Measurements from ENCODE around the gene USP24. TPM values are rescaled to one million over a fixed set of nuclear protein-coding genes. Genes with fewer than 3 reads are reported as not detected.

The USP24 gene, protein sequence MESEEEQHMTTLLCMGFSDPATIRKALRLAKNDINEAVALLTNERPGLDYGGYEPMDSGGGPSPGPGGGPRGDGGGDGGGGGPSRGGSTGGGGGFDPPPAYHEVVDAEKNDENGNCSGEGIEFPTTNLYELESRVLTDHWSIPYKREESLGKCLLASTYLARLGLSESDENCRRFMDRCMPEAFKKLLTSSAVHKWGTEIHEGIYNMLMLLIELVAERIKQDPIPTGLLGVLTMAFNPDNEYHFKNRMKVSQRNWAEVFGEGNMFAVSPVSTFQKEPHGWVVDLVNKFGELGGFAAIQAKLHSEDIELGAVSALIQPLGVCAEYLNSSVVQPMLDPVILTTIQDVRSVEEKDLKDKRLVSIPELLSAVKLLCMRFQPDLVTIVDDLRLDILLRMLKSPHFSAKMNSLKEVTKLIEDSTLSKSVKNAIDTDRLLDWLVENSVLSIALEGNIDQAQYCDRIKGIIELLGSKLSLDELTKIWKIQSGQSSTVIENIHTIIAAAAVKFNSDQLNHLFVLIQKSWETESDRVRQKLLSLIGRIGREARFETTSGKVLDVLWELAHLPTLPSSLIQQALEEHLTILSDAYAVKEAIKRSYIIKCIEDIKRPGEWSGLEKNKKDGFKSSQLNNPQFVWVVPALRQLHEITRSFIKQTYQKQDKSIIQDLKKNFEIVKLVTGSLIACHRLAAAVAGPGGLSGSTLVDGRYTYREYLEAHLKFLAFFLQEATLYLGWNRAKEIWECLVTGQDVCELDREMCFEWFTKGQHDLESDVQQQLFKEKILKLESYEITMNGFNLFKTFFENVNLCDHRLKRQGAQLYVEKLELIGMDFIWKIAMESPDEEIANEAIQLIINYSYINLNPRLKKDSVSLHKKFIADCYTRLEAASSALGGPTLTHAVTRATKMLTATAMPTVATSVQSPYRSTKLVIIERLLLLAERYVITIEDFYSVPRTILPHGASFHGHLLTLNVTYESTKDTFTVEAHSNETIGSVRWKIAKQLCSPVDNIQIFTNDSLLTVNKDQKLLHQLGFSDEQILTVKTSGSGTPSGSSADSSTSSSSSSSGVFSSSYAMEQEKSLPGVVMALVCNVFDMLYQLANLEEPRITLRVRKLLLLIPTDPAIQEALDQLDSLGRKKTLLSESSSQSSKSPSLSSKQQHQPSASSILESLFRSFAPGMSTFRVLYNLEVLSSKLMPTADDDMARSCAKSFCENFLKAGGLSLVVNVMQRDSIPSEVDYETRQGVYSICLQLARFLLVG (N-terminal part only)
- polyA plus RNA-seq (2013, experiment 1 of 2): 16.1 TPM
- 16.3 TPM for polyA plus RNA-seq (2013, experiment 2 of 2)

DNA sequence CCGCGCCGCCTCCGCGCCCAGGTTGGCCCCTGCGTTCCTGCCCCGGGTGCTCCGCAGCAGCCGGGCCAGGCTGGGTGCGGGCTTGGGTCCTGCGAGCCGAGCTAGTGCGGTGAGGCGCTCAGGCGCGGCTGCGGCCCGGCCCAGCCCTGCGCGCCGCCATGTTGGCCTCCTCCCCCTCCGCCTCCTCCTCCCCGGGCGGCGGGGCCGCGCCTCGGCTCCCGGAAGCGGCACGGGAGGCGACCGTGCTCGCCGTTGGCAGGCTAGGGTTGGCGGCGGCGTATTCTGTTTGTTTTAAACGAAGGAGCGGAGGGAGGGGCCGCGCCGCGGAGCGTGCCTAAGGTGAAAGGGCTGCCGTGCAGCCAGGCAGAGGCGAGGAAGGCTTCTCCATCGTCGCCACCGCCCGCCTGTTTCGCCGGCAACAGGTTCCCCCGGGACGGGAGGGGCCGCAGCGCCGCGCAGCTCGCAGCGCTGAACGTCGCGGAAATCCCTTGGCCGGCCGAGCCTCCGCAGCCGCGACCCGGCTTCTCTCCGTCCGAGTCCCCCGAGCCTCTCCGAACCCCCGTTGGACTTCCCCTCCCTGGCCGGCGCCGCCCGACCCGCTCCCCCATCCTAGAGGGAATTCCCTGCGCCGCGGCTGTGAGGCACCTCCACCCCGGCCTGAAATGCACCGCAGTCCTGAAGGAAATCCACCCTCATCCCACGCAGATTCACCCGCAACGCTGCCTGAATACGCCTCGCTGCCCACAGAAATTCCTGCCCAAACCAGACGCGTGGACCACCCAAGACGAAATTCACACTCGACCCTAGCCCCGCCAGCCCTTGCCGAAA, at the start of gene USP24:
Gene USP24, minus strand, starts transcription at position 171 of the 828 bp plus-strand sequence. CDS start 251 bp downstream, outside the sequence.
- peaks cover 48% of the 10 kb centered on the region for H3K4me1 ChIP-seq (ENCODE audit: insufficient read depth, low read length)
- under 1% methylated on average over 96 of the region's 96 CpGs for WGBS

DNA sequence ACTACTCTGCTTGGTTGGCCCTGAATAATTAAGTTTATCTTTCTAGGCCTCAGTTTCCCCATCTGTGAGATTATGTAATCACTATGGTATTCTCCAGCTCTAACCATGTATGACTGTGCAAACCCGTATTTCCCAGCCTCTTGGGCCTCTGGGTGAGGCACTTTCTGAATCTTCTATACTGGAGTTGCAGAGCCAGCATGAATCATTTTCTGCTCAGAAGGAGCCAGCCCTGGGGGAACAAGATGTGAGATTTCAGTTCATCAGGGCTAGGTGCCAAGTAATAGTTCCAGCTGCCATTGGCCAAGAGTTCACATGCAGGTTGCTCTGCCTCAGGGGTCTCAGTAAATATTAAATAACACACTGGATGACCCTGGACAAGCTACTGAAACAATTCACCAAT, 47.7 kb upstream of the USP24 start:
- no peak overlapping the region for H3K4me3 ChIP-seq (ENCODE audit: low read length)
- 97% methylated on average over 1 of the region's 1 CpG for WGBS
- H3K27me3 ChIP-seq (ENCODE audit: insufficient read depth, low read length): no peaks in the 10 kb centered on the region; the same call in 1 of the 2 replicates
- no peak overlapping the region for H3K27ac ChIP-seq (ENCODE audit: low read depth, low read length)
- no peaks in the 10 kb centered on the region for H3K9me3 ChIP-seq (ENCODE audit: insufficient read depth, low read depth, low read length)
- no peak overlapping the region for H3K9ac ChIP-seq (ENCODE audit: low read depth, low read length)
- H3K36me3 ChIP-seq (ENCODE audit: insufficient read depth, low read length): no peaks in the 10 kb centered on the region
- peaks cover 5% of the 10 kb centered on the region; the same call in 1 of the 2 replicates for H3K4me1 ChIP-seq (ENCODE audit: insufficient read depth, low read length)

More for the DNA sequence above, at the start of gene USP24:
- Histone ChIP-seq H3K4me3 (ENCODE audit: low read length) (peak within 1 kb of the TSS; percentile 89), H3K9ac (ENCODE audit: low read depth, low read length) (peak within 1 kb of the TSS; percentile 98), H3K36me3 (ENCODE audit: insufficient read depth, low read length) (no peaks in the 10 kb centered on the region), H3K9me3 (ENCODE audit: insufficient read depth, low read depth, low read length) (no peaks in the 10 kb centered on the region), H3K27me3 (ENCODE audit: insufficient read depth, low read length) (peaks cover 16% of the 10 kb centered on the region), H3K27ac (ENCODE audit: low read depth, low read length) (peak within 1 kb of the TSS; percentile 97)

DNA sequence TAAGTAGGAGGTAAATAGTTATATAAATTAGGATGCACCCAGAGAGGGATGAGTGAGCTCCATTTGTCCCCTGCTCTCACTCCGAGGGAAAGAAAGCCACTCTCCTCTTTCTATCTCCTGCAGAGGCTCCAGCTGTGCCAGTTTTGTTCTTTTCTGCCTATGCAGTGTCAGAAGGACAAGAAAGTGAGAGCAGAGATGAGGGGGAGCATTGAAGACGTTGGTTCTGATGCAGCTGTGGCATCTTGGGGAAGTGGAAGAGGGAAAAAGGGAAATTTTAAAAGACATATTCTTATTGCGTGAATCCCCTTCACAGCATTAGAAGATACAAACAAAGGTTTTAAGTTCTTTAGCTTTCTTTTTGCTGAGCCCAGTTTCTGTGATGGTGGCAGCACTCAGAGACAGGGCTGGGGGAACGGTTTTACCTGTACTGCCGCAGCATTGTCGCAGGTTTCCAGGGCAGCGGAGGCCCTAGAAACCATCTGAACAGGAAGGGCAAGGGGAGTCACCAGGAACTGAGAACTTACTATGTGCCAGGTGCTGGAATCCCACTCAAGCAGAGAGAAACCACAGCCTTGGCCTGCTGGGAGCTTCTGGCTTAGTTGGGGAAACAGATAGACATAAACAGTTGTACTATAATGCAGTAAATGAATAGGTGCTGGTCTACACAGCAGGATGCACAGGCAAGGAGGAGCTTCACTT, 44.9 kb upstream of the USP24 start:
- H3K9me3 ChIP-seq (ENCODE audit: insufficient read depth, low read depth, low read length): no peaks in the 10 kb centered on the region
- no peaks in the 10 kb centered on the region for H3K36me3 ChIP-seq (ENCODE audit: insufficient read depth, low read length)
- H3K9ac ChIP-seq (ENCODE audit: low read depth, low read length): no peak overlapping the region
- no peaks in the 10 kb centered on the region; the same call in 1 of the 2 replicates for H3K27me3 ChIP-seq (ENCODE audit: insufficient read depth, low read length)
- no peak overlapping the region for H3K27ac ChIP-seq (ENCODE audit: low read depth, low read length)
- H3K4me1 ChIP-seq (ENCODE audit: insufficient read depth, low read length): no peaks in the 10 kb centered on the region
- 76% methylated on average over 6 of the region's 7 CpGs for WGBS
- no peak overlapping the region for H3K4me3 ChIP-seq (ENCODE audit: low read length)

DNA sequence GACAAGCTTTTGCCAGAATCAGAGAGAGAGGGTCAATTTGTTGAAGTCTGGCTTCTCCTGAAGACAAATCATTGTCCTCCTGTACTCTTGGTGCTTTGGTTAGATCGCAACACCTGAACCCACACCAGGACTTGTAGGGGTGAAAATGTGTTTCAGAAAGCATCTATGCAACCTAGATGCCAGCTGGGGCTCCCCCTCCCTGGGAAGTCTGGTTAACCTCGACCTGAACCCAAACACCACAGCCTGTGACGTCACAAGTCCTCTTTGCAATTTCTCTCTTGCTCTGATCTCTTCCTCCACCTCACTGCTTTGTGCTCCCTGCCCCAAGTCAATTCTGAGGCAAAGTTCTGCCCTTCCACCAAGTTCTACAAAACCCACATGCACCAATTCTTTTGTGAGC, 42.8 kb upstream of the USP24 start:
- Histone ChIP-seq H3K9me3 (ENCODE audit: insufficient read depth, low read depth, low read length) (no peaks in the 10 kb centered on the region), H3K27me3 (ENCODE audit: insufficient read depth, low read length) (no peaks in the 10 kb centered on the region; the same call in 1 of the 2 replicates), H3K9ac (ENCODE audit: low read depth, low read length) (no peak overlapping the region), H3K27ac (ENCODE audit: low read depth, low read length) (no peak overlapping the region), H3K4me3 (ENCODE audit: low read length) (no peak overlapping the region), H3K36me3 (ENCODE audit: insufficient read depth, low read length) (no peaks in the 10 kb centered on the region), H3K4me1 (ENCODE audit: insufficient read depth, low read length) (no peaks in the 10 kb centered on the region)
- WGBS: 86% methylated on average over 3 of the region's 3 CpGs

DNA sequence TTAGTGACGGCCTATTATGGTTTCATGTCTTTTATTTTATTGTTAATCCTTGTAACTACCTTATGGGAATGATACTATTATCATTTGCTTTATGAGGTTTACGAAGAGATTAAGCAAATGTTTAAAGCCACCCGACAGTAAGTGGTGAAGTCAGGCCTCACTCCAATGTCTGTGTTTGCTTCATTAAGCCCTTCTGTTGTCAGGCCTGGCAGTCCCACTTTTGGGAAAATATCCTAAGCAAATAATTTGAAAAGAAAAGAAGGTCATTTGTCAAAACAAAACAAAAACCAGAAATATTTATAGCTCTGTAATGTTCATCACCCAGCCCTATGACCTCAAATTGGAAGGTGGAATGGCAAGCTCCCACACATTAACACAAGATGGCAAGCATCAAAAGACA, 40.7 kb upstream of the USP24 start:
- no peak overlapping the region for H3K4me3 ChIP-seq (ENCODE audit: low read length)

DNA sequence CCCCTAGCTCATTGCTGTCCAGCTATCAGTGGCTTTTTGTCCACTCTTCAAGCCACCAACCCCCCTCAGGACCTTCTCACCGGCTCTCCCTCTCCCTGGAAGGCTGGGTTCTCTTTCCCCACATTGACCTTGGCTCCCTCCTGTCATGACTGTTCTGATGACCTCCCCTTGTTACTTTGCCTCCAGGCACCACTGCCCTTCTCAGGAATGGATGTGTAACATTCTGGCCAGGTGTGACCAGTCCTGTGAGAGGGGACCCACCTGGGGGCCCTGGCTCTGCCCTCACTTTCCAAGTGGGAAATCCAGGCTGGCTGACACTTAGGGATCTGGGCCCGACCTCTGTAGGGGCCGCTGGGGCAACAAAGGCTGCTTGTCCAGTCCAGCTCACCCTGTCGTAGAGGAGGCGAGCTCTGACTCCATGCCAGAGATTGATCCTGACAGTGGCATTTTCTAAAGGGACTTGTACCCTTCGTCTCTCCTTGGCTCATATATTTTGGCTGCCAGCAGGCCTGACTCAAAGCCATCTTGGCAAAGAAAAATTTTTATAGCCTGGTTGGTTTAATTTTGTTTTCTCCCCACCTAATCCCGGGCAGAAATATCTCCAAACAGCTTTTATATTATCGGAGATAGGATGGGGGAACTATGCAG, 37.9 kb upstream of the USP24 start:
- Histone ChIP-seq H3K4me3 (ENCODE audit: low read length) (no peak overlapping the region), H3K27me3 (ENCODE audit: insufficient read depth, low read length) (no peaks in the 10 kb centered on the region), H3K36me3 (ENCODE audit: insufficient read depth, low read length) (no peaks in the 10 kb centered on the region), H3K4me1 (ENCODE audit: insufficient read depth, low read length) (no peaks in the 10 kb centered on the region), H3K9me3 (ENCODE audit: insufficient read depth, low read depth, low read length) (no peaks in the 10 kb centered on the region), H3K27ac (ENCODE audit: low read depth, low read length) (no peak overlapping the region), H3K9ac (ENCODE audit: low read depth, low read length) (no peak overlapping the region)
- 81% methylated on average over 8 of the region's 8 CpGs for WGBS

More for the DNA sequence above, 40.7 kb upstream of the USP24 start:
- Histone ChIP-seq H3K4me1 (ENCODE audit: insufficient read depth, low read length) (no peaks in the 10 kb centered on the region), H3K27ac (ENCODE audit: low read depth, low read length) (no peak overlapping the region), H3K9me3 (ENCODE audit: insufficient read depth, low read depth, low read length) (no peaks in the 10 kb centered on the region), H3K27me3 (ENCODE audit: insufficient read depth, low read length) (no peaks in the 10 kb centered on the region), H3K36me3 (ENCODE audit: insufficient read depth, low read length) (no peaks in the 10 kb centered on the region), H3K9ac (ENCODE audit: low read depth, low read length) (no peak overlapping the region)
- 97% methylated on average over 2 of the region's 3 CpGs for WGBS

DNA sequence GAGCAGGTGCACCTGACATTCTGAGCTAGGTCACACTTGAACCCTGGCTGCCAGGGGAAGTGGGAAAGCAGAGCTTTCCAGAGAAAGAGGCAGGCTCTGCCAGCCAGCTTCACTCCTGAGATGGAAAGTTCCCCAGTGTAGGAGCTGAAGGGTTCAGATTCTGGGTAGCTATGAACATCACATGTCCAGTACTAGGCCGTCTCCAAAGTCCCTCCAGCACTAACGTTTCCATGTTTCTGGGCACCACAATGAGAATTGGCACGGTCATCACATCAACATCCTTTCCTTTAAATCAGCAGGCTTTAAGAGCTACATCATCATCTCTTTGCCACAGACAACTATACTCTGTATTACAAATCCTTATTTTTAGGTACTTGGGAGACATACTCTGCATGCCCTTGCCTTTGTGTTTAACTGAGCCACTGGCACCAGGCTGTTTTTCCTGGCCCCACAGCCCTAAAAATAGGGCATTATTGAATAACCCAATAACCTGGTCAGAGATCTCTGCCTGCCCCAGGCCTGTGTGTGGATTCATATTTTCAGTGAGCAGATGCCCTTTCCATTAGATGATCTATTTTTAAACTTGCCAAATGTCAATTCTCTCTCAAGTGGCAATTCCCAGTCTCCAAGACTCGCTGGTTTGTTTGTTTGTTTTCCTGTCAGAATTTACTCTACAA, 35.4 kb upstream of the USP24 start:
- no peaks in the 10 kb centered on the region for H3K9me3 ChIP-seq (ENCODE audit: insufficient read depth, low read depth, low read length)
- H3K4me1 ChIP-seq (ENCODE audit: insufficient read depth, low read length): no peaks in the 10 kb centered on the region
- no peak overlapping the region for H3K4me3 ChIP-seq (ENCODE audit: low read length)
- no peak overlapping the region for H3K9ac ChIP-seq (ENCODE audit: low read depth, low read length)
- WGBS: 96% methylated on average over 4 of the region's 4 CpGs
- H3K27ac ChIP-seq (ENCODE audit: low read depth, low read length): no peak overlapping the region
- H3K36me3 ChIP-seq (ENCODE audit: insufficient read depth, low read length): no peaks in the 10 kb centered on the region
- H3K27me3 ChIP-seq (ENCODE audit: insufficient read depth, low read length): no peaks in the 10 kb centered on the region

DNA sequence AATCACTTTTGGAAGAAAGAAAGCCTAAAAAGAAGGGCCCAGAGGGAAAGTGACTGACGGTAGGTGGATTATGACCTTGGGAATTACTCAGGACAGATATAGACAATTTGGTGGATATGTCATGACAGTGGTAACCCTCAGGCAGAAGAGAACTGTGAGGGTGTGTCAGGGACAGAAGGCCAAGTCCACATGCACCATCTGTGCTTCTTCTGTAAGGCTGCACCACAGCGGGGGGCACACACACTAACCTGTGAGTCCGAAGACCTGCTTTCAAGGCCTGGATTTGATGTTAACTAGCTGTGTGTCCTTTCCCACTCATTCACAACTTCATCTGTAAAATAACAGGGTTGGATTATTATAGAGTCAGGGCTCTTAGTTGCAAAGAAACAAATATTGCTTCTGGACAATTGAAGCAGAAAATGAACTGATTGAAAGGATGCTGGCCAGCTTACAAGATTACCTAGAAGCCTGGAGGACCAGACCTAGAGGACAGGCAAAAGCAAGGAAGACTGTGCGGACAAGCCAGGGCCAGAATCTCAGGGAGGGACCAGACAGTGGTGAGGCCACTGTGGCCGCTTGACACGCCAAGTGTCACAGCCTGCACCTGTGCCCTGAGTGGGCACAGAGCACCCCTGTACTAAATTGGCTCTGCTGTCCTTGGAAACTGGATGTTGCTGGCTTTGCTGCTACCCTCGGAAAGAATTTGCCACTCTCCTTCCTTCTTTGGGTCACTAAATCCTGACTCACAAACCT, 34.7 kb upstream of the USP24 start:
- Histone ChIP-seq H3K27ac (ENCODE audit: low read depth, low read length) (no peak overlapping the region), H3K9ac (ENCODE audit: low read depth, low read length) (no peak overlapping the region), H3K27me3 (ENCODE audit: insufficient read depth, low read length) (no peaks in the 10 kb centered on the region), H3K4me3 (ENCODE audit: low read length) (no peak overlapping the region), H3K4me1 (ENCODE audit: insufficient read depth, low read length) (no peaks in the 10 kb centered on the region), H3K9me3 (ENCODE audit: insufficient read depth, low read depth, low read length) (no peaks in the 10 kb centered on the region), H3K36me3 (ENCODE audit: insufficient read depth, low read length) (no peaks in the 10 kb centered on the region)
- 81% methylated on average over 7 of the region's 7 CpGs for WGBS

DNA sequence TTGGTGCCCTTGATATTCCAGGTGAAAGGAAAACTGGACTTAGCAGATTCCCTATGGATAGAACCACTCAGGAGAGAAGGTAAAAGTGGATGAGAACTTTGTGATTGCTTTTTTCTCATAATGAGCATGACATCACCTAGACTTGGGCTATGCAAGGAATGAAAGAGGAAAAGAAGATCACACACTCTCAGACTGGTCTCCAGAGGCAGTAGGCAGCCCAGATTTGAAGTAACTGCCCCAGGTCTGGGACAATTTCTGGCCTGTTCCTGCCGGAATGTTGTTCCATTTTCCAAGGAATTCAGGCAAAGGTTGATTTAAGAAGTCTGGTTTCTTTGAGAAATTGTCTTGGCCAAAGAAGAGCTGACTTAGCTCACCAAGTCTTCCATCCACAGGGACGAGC, 31.7 kb upstream of the USP24 start:
- Histone ChIP-seq H3K9ac (ENCODE audit: low read depth, low read length) (no peak overlapping the region), H3K4me1 (ENCODE audit: insufficient read depth, low read length) (no peaks in the 10 kb centered on the region), H3K36me3 (ENCODE audit: insufficient read depth, low read length) (no peaks in the 10 kb centered on the region), H3K9me3 (ENCODE audit: insufficient read depth, low read depth, low read length) (no peaks in the 10 kb centered on the region), H3K4me3 (ENCODE audit: low read length) (no peak overlapping the region), H3K27ac (ENCODE audit: low read depth, low read length) (no peak overlapping the region), H3K27me3 (ENCODE audit: insufficient read depth, low read length) (no peaks in the 10 kb centered on the region)
- 91% methylated on average over 2 of the region's 2 CpGs for WGBS

Data from HUES64 (cell line).